ENCODE results near the gene NRP2.

NRP2 gene

DNA sequence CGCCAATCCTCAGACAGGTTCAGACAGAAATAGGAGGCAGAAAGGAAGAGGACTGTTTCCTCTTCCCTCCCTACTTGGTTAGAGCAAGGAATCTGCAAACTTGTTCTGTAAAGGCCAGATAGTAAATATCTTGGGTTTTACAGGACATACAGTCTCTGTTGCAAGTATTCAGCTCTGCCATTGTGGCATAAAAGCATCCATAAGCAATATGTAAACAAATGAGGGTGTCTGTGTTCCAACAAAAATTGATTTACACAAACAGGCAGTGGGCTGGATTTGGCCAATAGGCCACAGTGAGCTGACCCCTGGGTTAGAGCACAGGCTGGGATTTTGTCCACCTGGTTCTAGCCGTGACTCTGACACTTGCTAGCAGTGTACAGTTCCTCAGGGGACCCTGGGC, 89.4 kb downstream of the NRP2 start:
- no peak for DNase-seq (ENCODE audit: low read depth, low spot score)

DNA sequence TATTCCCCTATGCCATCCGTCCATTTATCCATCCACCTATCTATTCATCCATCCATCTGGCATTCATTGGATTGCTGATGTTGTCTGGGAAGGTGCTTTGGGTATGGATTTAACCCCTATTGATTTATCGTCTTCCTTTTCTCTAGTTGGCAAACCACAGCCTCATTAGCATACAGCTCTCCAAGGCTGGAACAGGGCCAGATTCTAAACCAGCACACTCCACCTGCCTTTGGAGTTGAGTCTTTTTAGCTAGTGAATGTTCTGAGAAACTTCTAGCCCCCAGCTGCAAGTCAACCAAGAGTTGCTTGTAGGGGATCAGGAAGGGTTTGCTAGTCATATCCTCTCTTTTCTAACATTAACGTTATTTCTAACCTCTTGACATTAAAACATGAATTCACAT, 90.7 kb downstream of the NRP2 start:
- DNase-seq (ENCODE audit: low read depth, low spot score), result peak; percentile 65

DNA sequence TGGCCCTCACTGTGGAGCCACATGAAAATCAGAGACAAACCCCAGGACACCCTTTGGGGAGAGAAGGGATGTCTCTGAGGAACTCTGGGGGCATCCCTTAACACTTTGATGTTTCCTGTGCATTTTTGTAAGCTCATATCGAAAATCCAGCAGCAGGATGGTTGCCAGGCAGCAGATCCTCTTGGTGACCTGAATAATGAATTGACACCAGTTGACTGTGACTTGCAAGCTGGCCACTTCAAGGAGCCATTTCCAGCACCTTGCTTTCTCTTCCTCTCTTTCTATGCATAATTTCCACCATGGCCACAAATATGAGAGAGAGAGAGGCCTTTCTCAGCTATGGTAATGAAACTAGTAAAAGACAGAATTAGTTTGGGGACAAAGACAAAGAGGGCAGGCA, 91.7 kb downstream of the NRP2 start:
- DNase-seq (ENCODE audit: low read depth, low spot score), result no peak

DNA sequence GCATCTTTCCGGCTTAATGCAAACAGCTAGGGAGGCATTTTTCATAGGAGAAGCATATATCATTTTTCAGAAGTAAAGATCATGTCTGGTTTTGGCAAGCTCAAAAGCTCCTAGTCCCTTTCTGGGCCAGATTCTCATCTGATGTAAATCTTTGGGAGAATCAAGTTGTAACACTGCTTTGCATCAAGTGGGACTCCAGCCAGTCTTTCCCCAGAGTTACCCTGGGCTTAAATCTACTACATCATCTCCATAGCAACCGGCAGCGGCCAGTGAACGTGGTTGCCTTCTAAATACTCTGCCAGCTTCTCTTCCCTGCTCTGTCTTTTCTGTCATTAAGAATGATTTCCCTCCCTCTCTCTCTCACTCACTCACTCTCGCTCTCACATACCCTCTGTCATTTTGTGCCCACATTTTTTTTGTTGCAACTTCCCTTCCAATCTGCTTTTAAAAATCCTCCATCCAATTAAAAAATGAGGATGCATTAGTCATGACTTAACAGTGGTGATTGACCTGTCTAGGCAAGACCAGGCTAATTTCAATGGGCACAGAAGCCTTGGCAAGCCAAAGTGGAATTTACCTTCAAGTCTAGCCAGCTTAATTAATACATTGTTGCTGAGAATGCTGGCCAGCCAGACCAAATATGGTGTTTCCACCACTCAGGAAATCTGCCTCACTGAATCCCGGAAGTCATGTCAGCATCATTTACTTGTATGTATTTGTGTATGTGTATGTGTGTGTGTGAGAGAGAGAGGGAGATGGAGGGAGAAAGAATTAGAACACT, 93.0 kb downstream of the NRP2 start:
- DNase-seq (ENCODE audit: low read depth, low spot score), result peak; percentile 93

DNA sequence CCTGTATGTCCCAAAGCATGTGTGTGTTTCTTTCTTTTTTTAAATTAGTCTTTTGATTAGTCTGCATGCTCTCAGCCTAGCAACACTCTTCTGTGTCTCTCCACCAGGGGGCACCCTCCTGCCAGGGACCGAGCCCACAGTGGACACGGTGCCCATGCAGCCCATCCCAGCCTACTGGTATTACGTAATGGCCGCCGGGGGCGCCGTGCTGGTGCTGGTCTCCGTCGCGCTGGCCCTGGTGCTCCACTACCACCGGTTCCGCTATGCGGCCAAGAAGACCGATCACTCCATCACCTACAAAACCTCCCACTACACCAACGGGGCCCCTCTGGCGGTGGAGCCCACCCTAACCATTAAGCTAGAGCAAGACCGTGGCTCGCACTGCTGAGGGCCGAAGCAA, 93.8 kb downstream of the NRP2 start:
- DNase-seq (ENCODE audit: low read depth, low spot score), result no peak

DNA sequence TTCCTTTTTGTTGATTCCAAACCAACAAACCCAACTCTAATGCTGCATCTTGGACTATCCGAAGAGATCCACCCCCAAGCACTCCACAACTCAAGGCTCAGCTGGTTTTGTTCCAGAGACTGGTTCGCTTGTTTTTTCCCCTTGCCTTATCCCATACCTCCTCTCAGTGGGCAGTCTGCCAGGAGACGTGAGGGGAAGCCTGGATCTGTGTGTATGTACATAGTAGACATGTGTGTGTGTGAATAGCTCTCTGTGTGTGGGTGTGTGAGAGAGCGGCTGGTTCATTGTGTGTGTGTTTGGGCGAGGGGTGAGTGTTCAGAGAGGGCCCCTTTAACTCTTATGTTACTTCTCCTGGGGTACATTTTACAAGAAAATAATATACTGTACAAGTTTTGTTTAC, 94.4 kb downstream of the NRP2 start:
- DNase-seq (ENCODE audit: low read depth, low spot score), result no peak

DNA sequence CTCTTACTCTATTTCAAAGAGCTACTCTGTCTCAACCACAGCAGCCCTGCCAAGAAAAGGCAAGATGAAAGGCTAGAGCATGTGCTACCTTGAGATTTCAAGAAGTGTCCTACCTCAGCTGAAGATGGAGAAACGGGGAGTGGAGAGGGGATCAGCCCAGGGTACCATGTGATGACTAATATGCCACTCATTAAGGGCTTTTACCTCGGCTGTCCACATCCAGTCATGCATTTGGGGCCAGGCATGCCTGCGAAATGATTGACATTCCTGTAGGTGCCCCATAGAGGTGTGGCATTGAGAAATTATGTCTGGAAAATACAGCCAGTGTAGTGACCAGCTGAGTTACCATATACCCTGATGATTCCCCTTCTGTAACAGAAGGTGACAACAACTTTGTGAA, 96.1 kb downstream of the NRP2 start:
- no peak for DNase-seq (ENCODE audit: low read depth, low spot score)

DNA sequence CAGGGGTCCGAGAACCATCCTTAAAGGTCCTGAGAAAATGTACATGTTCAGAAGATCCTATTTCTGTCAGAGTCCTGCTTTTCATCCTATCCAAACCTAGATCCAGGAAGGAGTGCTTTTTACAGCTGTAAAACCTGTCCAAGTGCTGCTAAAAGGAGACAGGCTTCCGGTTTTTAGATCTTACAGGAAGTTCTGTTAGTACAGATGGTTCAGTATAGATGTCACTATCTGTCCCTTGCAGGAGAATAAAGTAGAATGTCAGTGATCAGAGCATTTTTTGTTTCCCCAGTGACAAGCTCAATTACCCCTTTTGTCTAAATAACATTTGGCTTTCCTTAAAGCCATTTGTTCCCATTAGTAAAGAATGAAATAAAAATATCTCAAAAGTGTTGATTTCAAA, 98.3 kb downstream of the NRP2 start:
- DNase-seq (ENCODE audit: low read depth, low spot score), result no peak

DNA sequence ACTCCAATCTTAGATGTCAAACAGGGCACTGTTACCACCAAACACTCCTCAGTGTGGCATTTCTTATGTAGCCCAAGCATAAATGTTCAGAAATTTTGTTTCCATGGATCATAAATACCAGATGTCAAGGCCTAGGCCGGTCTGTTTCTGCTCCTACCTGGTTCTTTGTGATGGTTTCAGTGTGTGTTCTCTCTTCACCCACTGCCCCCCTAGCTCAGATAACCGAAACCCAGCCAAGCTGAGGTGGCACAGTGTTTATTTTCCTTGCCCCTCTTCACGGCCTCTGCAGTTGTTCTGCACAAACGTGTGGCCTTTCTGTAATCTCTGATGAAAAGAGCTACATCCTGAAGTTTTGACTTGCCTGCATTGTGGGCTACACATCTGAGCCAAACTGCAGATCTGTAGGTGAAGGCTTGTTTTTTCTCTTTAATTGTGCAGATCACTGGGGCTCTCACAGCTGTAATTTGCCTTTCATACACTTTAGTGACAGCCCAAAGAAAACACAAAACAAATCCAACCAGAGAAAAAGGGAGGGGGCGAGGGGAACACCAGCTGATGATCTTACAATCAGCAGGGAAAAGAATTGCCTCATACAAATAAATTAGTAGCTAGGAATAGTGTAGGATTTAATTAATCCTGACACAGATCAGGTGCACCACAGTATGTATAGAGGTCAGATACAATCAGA, 99.1 kb downstream of the NRP2 start:
- DNase-seq (ENCODE audit: low read depth, low spot score), result no peak

DNA sequence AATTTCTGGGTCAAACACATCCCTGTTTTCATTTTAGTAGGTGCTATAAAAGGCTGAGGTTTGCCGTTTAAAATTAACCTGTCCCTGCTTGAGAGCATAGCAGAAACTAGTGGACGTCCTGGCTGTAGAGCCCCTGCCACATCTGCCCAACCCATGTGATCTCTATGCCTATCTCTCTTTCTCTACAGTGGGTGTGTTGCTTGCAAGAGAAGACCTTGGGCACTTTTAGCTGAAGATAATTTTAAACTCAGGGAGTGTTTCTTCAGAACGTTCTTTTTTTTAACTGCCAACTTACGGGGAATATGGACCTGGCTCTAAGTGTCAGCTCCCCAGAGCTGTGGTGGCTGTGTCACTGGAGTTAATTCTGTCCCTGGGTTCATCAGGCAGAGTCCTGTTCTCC, 100.6 kb downstream of the NRP2 start:
- no peak for DNase-seq (ENCODE audit: low read depth, low spot score)

DNA sequence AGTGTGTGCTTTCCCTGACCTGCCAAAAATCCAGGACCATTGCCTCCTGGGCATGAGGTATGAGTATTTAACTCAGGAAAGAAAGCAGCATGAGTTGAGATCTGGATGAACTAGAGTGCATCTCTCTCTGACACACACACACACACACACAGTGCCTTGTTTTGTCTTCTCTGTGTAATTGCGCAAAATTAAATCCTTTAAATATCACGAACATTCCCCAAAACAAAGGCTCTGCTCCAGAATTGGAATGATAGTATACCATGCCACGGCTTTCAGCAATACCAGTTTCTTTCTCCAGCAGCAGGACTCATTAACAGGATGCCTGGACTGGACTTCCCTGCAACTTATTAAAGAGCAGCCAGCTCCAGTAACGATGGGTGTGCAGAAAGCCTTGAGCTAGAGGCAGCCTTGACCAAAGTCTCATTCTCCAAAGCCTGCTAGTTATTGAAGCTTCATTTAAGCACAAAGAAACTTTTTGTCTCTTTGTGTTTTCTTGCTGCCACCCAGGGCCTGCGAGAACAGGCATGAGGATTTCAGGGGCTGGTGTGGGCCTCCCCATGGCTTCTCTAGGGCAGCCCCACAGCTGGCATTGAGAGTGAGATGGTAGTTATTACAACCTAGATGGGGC, 101.7 kb downstream of the NRP2 start:
- DNase-seq (ENCODE audit: low read depth, low spot score), result no peak

DNA sequence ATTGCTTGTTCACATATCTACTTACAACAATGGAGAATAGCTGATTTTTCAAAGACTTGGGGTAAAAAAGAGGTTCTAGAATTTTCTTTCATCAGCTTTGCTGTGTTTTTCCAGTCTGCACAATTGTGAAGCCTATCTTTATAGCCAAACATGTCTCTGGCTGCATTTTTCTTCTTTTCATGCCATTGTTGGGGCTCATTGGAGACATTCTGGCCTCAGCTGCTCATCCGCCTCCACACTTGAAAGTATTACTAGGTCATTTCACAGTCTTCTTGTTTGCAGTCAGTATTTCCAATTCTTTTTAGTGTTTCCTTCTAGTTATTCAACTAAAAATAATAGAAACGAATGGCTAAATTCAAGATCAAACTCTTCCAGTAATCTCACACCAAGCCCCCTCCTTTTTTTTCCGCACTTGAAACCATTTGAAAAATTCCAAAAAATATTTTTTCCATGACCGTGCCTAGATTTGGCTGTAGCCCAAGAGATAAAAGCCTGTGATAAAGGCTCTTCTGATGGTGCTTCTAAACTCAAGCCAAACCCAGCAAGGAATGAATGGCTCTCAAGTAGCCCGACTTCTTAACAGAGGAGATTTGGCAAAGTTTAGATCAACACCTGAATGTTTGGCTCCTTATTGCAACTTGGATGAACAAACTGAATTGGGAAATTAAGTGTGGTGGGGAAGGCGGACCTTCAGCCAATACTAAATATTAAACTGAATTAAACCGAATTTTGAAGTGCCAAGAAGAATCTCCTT, 103.4 kb downstream of the NRP2 start:
- peak; percentile 65 for DNase-seq (ENCODE audit: low read depth, low spot score)

DNA sequence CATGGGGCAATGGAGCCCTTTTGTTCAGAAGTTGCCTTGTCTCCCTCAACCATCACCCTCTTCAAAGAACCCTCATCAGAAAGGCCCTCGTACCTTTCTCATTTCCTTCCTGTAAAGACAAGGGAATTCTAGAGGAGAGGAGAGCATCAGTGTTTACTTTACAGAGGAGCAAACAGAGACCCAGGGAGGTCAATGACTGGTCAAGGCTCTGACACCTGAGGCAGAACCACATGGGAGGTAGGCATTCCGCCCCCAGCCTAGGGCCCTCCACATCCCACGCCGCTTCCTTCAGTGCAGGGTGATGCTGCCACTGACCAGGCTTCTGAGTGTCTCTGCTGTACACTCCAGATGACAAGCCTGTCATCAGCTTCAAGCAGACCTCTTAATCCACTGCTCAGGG, 104.7 kb downstream of the NRP2 start:
- DNase-seq (ENCODE audit: low read depth, low spot score), result no peak

DNA sequence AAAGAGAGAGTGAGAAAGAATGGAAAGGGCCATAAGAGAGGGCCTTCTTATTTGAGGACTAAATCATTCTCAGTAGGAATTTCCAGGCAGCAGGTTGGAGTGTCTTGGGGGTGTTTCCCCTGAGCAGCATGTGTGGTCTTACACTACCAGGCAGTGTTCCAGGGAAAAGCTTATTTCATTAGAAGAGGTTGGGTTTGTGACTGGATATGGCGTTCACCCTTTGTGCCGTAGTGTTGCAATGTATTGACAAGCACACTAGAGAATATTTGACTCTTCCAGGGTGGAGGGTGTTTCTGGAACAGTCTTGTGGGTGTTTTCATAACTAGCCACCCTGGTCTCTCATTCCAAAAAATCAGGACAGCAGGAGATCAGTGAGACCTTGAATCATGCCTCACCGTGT, 105.5 kb downstream of the NRP2 start:
- no peak for DNase-seq (ENCODE audit: low read depth, low spot score)

DNA sequence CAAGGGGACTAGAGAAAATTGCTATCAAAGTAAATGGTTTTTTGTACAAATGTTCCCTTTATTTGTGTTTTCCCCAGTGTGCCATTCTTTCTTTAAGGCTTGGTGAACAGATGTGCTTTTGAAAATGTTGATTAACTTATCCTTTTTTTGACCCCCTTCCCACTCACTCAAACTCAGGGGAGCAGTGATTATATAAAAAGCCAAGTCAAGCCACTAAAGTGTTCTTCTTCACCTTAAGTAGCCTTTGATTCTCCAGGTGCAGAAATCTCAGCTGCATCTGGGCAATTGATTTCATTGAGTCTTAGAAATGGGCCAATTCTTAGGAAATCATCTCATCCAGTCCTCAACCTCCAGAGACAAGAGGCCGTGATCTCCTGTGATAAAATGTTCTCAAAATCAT, 107.6 kb downstream of the NRP2 start:
- no peak for DNase-seq (ENCODE audit: low read depth, low spot score)

DNA sequence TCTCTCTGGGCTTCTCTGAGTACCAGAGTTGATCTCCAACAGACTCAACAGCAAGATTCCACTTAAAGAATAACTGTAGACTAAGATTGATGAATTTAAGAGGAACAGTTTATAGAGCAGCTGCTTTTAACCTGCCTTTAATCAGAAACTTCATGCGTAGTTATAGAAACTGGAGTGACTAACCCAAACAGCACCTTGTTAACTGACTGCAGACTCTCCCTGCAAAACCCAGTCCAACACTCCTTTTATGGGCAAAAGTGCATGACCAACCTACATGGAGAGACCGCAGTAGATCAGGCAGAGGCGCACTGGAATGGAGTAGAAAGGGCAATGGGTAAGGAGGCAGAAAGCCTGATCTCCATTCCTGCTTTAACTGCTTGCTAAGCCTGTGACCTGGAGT, 110.6 kb downstream of the NRP2 start:
- DNase-seq (ENCODE audit: low read depth, low spot score), result no peak

DNA sequence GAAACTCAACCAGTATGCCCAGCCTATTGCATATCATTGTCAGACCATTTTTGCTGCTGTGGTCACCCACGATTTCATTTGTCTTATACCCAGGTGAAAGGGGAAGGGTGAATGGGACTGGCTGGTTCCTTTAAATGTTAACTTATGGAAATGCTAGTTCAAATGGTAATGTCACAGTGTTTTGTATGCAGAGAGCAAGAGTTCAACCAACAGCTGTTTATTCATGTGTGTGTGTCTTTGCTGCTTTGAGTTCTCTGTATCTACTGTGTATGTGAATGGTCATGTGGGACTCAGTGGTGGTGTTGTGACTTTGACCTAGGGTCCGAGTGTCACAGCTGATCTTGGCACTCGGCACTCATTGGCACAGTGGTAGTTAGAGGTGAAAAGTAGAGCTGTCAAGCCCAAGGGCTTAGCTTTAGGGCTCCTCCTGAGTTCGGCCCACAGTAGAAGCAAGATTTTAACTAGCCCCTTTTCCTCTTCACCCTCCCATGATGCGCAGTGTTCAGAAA, 114.6 kb downstream of the NRP2 start:
- DNase-seq (ENCODE audit: low read depth, low spot score), result no peak

DNA sequence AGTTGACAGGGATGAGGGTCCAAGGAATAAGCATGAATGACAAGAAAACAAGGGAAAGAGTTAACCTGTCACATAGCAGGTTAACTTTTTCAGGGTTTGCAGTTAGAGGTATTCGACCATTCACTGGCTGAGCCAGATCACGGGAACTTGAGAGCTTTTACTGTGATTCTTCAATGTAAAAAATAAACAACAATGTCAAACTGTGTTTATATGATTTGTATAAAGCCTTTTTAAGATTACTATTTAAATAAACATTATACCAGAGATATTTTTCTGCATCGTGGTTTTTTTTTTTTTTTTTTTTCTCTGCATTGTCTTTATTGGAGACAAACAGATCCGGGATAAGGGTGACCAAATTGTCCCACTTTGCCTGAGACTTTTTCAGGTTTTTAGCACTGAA, 115.6 kb downstream of the NRP2 start:
- no peak for DNase-seq (ENCODE audit: low read depth, low spot score)

DNA sequence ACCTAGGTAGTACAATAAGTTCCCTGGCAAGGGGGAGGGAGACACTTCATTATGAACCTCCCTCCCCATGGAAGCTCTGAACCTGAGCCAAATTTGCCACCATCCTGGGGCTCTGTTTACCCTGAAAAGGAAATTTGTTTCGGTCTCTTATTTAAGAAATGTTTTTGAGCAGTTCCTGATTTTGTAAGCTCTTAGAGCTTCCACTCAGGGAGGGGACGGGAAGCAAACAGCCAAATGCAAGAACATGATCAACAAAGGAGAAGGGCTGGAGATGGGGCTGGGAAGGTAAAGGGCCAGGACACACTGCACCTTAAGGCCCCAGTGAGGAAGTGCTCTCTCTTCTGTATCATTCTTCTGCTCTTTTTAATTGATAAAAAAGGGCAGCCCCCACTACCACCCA, 117.9 kb downstream of the NRP2 start:
- DNase-seq (ENCODE audit: low read depth, low spot score), result no peak

DNA sequence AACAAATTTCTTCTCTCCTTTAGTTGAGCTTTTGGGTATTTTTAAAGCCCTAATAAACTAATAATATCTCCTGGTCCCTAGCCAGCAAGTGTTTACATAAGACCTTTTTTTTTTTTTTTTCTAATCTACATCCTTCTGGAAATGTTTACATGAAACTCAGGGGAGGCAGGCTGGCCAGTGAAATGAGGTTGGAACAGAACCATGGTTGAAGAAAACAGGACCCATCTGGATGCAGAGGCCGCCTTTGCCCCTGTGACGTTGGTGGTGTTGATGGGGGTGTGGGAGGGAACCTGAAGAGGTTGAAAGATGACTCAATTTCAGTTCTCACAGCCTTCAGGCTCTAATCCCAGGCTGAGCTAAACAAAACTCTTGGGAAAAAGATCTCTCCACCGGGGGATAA, 118.5 kb downstream of the NRP2 start:
- peak; percentile 34 for DNase-seq (ENCODE audit: low read depth, low spot score)

DNA sequence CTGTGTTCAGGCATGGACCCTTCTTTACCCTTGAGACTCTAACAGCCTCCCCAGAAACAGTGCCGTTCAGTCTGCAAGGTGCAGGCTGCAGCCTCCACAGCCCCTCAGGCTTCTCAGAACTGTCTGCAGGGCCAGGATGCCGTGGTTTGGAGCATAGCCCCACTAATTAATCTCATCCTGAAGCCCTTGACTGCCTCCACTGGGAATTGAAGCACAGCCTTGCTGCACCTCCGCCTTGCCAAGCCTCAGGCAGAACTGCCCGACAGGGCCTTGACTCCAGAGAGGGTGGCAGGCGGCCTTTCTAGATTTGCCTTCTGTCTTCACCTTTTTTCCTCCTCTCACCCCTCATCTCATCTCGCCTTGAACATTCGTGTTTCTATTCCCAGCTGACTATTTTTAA, 119.8 kb downstream of the NRP2 start:
- peak; percentile 54 for DNase-seq (ENCODE audit: low read depth, low spot score)

DNA sequence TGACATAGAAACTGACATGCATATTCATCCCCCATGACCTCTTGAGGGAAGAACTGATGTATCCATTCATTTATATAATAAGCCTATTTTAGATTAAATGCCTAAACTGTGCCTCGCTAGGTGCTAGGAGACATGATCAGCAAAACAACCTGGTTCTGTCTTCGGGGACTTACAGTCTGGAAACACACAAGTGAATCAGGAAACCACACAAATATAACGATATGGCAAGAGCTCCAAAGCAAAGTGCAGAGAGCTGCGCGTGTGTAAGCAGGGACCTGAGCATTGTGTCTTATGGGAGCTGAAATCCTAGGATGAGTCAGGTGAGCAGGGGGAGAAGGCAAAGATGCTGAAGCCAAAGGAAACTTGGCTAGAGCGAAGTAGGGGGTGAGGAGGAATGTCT, 120.6 kb downstream of the NRP2 start:
- no peak for DNase-seq (ENCODE audit: low read depth, low spot score)
